H1 (cell line): ENCODE data around the gene COL6A6. TPM values are rescaled to one million over a fixed set of nuclear protein-coding genes. Genes with fewer than 3 reads are reported as not detected.

Experiments
- CTCF ChIA-PET: fragments of 300-600 bp; sonication (Branson Sonifier 250); formaldehyde crosslinking; loops from one replicate; lab custom pipeline; 2021; ENCODE audit not compliant: partially characterized antibody; lab: Charles Lee
- POLR2A ChIA-PET: fragments of 300-600 bp; sonication (Branson Sonifier 250); formaldehyde crosslinking; loops from one replicate; lab custom pipeline; 2021; ENCODE audit warnings: inconsistent platforms; ENCODE audit not compliant: partially characterized antibody; lab: Charles Lee
- DNase-seq, 2 experiments: peaks; one replicate each; pipeline versions ENCODE4 v3.0.0 to v3.0.0-alpha.2; 2010 to 2022; ENCODE audit warnings: low spot score in 2 of 2, low read depth in 1 of 2, mixed read lengths in 1 of 2
- FAIRE-seq: peaks from 2 replicates; lab custom pipeline; 2011; peaks lifted over from hg19 to GRCh38; lab: Jason Lieb, UNC
- H2AFZ ChIP-seq: 2 replicates; pipeline ENCODE4 v1.8.1; 2012; ENCODE audit warnings: low read length, inconsistent platforms
- H2AK5ac ChIP-seq: 2 replicates; pipeline ENCODE4 v1.6.1; 2013; ENCODE audit warnings: low read depth, low read length
- H2BK120ac ChIP-seq: replicated peaks from 2 replicates; pipeline ENCODE3; 2013; ENCODE audit warnings: low read depth, low read length, inconsistent platforms
- H2BK12ac ChIP-seq: 2 replicates; pipeline ENCODE4 v1.6.1; 2013; ENCODE audit warnings: low read depth, low read length
- H2BK15ac ChIP-seq: 2 replicates; pipeline ENCODE4 v1.6.1; 2013; ENCODE audit warnings: low read length
- H2BK20ac ChIP-seq: 2 replicates; pipeline ENCODE4 v1.6.1; 2013; ENCODE audit warnings: low read length
- H2BK5ac ChIP-seq: 2 replicates; pipeline ENCODE4 v1.6.1; 2013; ENCODE audit warnings: low read depth, low read length
- H3K14ac ChIP-seq: 2 replicates; pipeline ENCODE4 v1.6.1; 2013; ENCODE audit warnings: inconsistent platforms; ENCODE audit not compliant: insufficient read length
- H3K18ac ChIP-seq: 2 replicates; pipeline ENCODE4 v1.6.1; 2013; ENCODE audit warnings: low read length; ENCODE audit errors: extremely low read depth
- H3K23ac ChIP-seq: 2 replicates; pipeline ENCODE4 v1.6.1; 2013; ENCODE audit warnings: inconsistent platforms; ENCODE audit not compliant: insufficient read length
- H3K23me2 ChIP-seq: 2 replicates; pipeline ENCODE4 v1.6.1; 2013; ENCODE audit warnings: low read depth, low read length
- H3K27ac ChIP-seq: 2 replicates; pipeline ENCODE4 v1.6.1; 2011; ENCODE audit warnings: low read depth, low read length, inconsistent platforms
- H3K27me3 ChIP-seq, 4 experiments: replicated peaks in 1 of 4; 1 replicate in 1 of 4; 2 replicates in 3 of 4; pipeline versions ENCODE4 v1.6.1 to v1.8.1; 2011 to 2013; ENCODE audit warnings: low read length in 3 of 4, mild to moderate bottlenecking in 3 of 4, inconsistent platforms in 2 of 4, mixed read lengths in 2 of 4, moderate library complexity in 1 of 4; ENCODE audit not compliant: control insufficient read depth in 3 of 4, insufficient read depth in 3 of 4; ENCODE audit errors: extremely low read depth in 1 of 4
- H3K36me3 ChIP-seq, 4 experiments: 2 replicates each; pipeline versions ENCODE4 v1.6.1 to v1.8.1; 2011 to 2013; ENCODE audit warnings: mild to moderate bottlenecking in 4 of 4, low read length in 3 of 4, moderate library complexity in 2 of 4, control low read depth in 1 of 4, inconsistent platforms in 1 of 4; ENCODE audit not compliant: insufficient read depth in 4 of 4, control insufficient read depth in 2 of 4
- H3K4ac ChIP-seq: replicated peaks from 2 replicates; pipeline ENCODE3; 2013; ENCODE audit warnings: low read length, low read depth, mixed read lengths, inconsistent platforms; ENCODE audit not compliant: insufficient read length
- H3K4me1 ChIP-seq, 4 experiments: replicated peaks in 1 of 4; 1 replicate in 1 of 4; 2 replicates in 3 of 4; pipeline versions ENCODE4 v1.6.1 to v1.8.1; 2011 to 2013; ENCODE audit warnings: low read length in 3 of 4, inconsistent platforms in 2 of 4, mixed read lengths in 1 of 4; ENCODE audit not compliant: insufficient read depth in 4 of 4, control insufficient read depth in 3 of 4
- H3K4me2 ChIP-seq, 2 experiments: 2 replicates each; pipeline versions ENCODE4 v1.6.1 to v1.8.1; 2011 to 2013; ENCODE audit warnings: low read depth in 2 of 2, low read length in 2 of 2, control low read depth in 1 of 2, inconsistent platforms in 1 of 2, mild to moderate bottlenecking in 1 of 2; ENCODE audit not compliant: insufficient read depth in 1 of 2
- H3K4me3 ChIP-seq, 4 experiments: fragments of 200-600, 300-600 bp in 1 of 4; sonication (generic), shearing (Covaris generic), sonication (Bioruptor Twin) in 1 of 4; 2 replicates each; pipeline versions ENCODE4 v1.5.1 to v1.8.1; 2011 to 2016; ENCODE audit warnings: low read length in 4 of 4, low read depth in 3 of 4, control low read depth in 2 of 4, inconsistent platforms in 2 of 4, mild to moderate bottlenecking in 2 of 4, mixed read lengths in 1 of 4, moderate library complexity in 1 of 4; ENCODE audit not compliant: insufficient read depth in 2 of 4; ENCODE audit errors: extremely low read depth in 1 of 4
- H3K56ac ChIP-seq: replicated peaks from 2 replicates; pipeline ENCODE3; 2013; ENCODE audit warnings: low read depth, mild to moderate bottlenecking, mixed read lengths, low read length, inconsistent platforms; ENCODE audit not compliant: insufficient read length
- H3K79me1 ChIP-seq: 2 replicates; pipeline ENCODE4 v1.6.1; 2013; ENCODE audit warnings: low read depth, low read length, control low read depth
- H3K79me2 ChIP-seq, 2 experiments: 2 replicates each; pipeline versions ENCODE4 v1.6.1 to v1.8.1; 2012 to 2013; ENCODE audit warnings: low read length in 2 of 2, mild to moderate bottlenecking in 2 of 2, inconsistent platforms in 1 of 2; ENCODE audit not compliant: insufficient read depth in 2 of 2, control insufficient read depth in 1 of 2
- H3K9ac ChIP-seq, 4 experiments: replicated peaks in 1 of 4; 1 replicate in 1 of 4; 2 replicates in 3 of 4; pipeline versions ENCODE4 v1.6.1 to v1.8.1; 2011 to 2013; ENCODE audit warnings: low read depth in 3 of 4, low read length in 3 of 4, control low read depth in 2 of 4, mild to moderate bottlenecking in 2 of 4, moderate library complexity in 2 of 4, inconsistent platforms in 1 of 4; ENCODE audit errors: extremely low read depth in 1 of 4
- H3K9me3 ChIP-seq, 2 experiments: 2 replicates each; pipeline versions ENCODE4 v1.6.1 to v1.8.1; 2012 to 2013; ENCODE audit warnings: mild to moderate bottlenecking in 2 of 2, moderate library complexity in 2 of 2, control low read depth in 1 of 2, inconsistent platforms in 1 of 2, low read depth in 1 of 2, low read length in 1 of 2, mixed read lengths in 1 of 2; ENCODE audit not compliant: insufficient read depth in 2 of 2
- H4K20me1 ChIP-seq, 2 experiments: replicated peaks in 1 of 2; 2 replicates each; pipeline versions ENCODE3 to v1.8.1; 2011 to 2013; ENCODE audit warnings: inconsistent platforms in 2 of 2, low read length in 2 of 2, mild to moderate bottlenecking in 1 of 2; ENCODE audit not compliant: insufficient read depth in 2 of 2, control insufficient read depth in 1 of 2
- H4K5ac ChIP-seq: 2 replicates; pipeline ENCODE4 v1.6.1; 2013; ENCODE audit warnings: low read length, low read depth, mixed read lengths, inconsistent platforms; ENCODE audit not compliant: insufficient read length
- H4K8ac ChIP-seq: 2 replicates; pipeline ENCODE4 v1.8.0; 2013; ENCODE audit warnings: mild to moderate bottlenecking, moderate library complexity, low read length, inconsistent platforms; ENCODE audit not compliant: insufficient read depth; ENCODE audit errors: extremely low read depth
- H4K91ac ChIP-seq: replicated peaks from 2 replicates; pipeline ENCODE3; 2013; ENCODE audit warnings: low read length, mixed read lengths, inconsistent platforms; ENCODE audit not compliant: insufficient read length
- ATF3 ChIP-seq: IDR thresholded peaks from 2 replicates; pipeline ENCODE4 v1.6.1; 2011; ENCODE audit warnings: low read depth, mild to moderate bottlenecking, low read length; ENCODE audit not compliant: insufficient read depth
- CTCF ChIP-seq, 3 experiments: IDR thresholded peaks; 1 replicate in 2 of 3; 2 replicates in 1 of 3; pipeline versions ENCODE4 v1.5.1 to v1.6.1; 2011; ENCODE audit warnings: low read length in 3 of 3, mild to moderate bottlenecking in 3 of 3, inconsistent platforms in 2 of 3, low read depth in 1 of 3, moderate library complexity in 1 of 3; ENCODE audit not compliant: insufficient read depth in 1 of 3; ENCODE audit errors: control extremely low read depth in 1 of 3
- NRF1 ChIP-seq: IDR thresholded peaks from 2 replicates; pipeline ENCODE4 v1.6.1; 2011; ENCODE audit warnings: mild to moderate bottlenecking, low read depth, low read length, improper control_type of control experiment
- RAD21 ChIP-seq, 2 experiments: IDR thresholded peaks in 1 of 2; conservative IDR thresholded peaks in 1 of 2; 2 replicates each; pipeline ENCODE4 v1.6.1; 2011; ENCODE audit warnings: low read depth in 2 of 2, low read length in 2 of 2, improper control_type of control experiment in 1 of 2, inconsistent platforms in 1 of 2, mild to moderate bottlenecking in 1 of 2, moderate library complexity in 1 of 2
- RXRA ChIP-seq: IDR thresholded peaks from 2 replicates; pipeline ENCODE4 v1.6.1; 2011; ENCODE audit warnings: low read depth, mild to moderate bottlenecking, low read length, moderate library complexity; ENCODE audit not compliant: insufficient read depth
- SIN3A ChIP-seq, 2 experiments: IDR thresholded peaks in 1 of 2; conservative IDR thresholded peaks in 1 of 2; 2 replicates each; pipeline ENCODE4 v1.6.1; 2011 to 2012; ENCODE audit warnings: low read length in 2 of 2, improper control_type of control experiment in 1 of 2, low read depth in 1 of 2, mild to moderate bottlenecking in 1 of 2
- TCF12 ChIP-seq: IDR thresholded peaks from 2 replicates; pipeline ENCODE4 v1.6.1; 2011; ENCODE audit warnings: low read depth, mild to moderate bottlenecking, low read length
- WGBS, 2 experiments: shearing (Covaris generic) in 1 of 2; methylation state at CpG; one replicate each; pipeline versions ENCODE4 v1.1.6 to v1.1.7; 2013 to 2015; ENCODE audit warnings: low lambda C conversion rate in 2 of 2, mixed read lengths in 2 of 2, inconsistent platforms in 1 of 2, low coverage in 1 of 2, missing lambda C conversion rate in 1 of 2; ENCODE audit not compliant: insufficient replicate concordance in 2 of 2, insufficient coverage in 1 of 2, insufficient read length in 1 of 2; ENCODE audit errors: extremely low coverage in 1 of 2, missing lambda C conversion rate in 1 of 2; 5-methylcytosine and 5-hydroxymethylcytosine counted together
- polyA plus RNA-seq, 7 experiments: library from polyadenylated mRNA; depleted of rRNA in 3 of 7; stranded (reverse) in 5 of 7; unstranded in 2 of 7; fragments of >200 nt in 5 of 7; fragments of 200-250 nt in 2 of 7; gene quantifications; 1 replicate in 5 of 7; 2 replicates in 1 of 7; 4 replicates in 1 of 7; pipeline versions ENCODE4 v1.2.1 to v1.2.3, GENCODE V29; 2011 to 2013; ENCODE audit warnings: missing spikeins in 2 of 7, mixed read lengths in 2 of 7
- total RNA-seq: library from RNA; stranded (reverse); fragmentation: NEBNext Ultra II Directional; extraction: Animal tissue kit (Norgen Biotek cat#: 25700); gene quantifications from 2 replicates; pipeline ENCODE4 v1.2.1, GENCODE V29; 2021

Gene COL6A6
- total and polyA plus RNA-seq, 2 of the 8 experiments (the other 6 are each of a cell fraction or from before 2014, with no cell fraction given), result 0.02 to 0.09 TPM

GRCh38 chr3:130529486-130530215, 12.7 kb downstream of the COL6A6 start:
- Histone ChIP-seq H4K20me1 (no peaks in the 10 kb centered on the region), H2AFZ (no peak overlapping the region), H3K27ac (no peak overlapping the region), H2BK15ac (no peak overlapping the region), H3K36me3 (no peaks in the 10 kb centered on the region), H2BK12ac (no peak overlapping the region), H3K79me2 (no peaks in the 10 kb centered on the region), H3K79me1 (no peaks in the 10 kb centered on the region), H4K5ac (no peak overlapping the region), H3K4me2 (no peak overlapping the region), H2AK5ac (no peak overlapping the region), H3K4ac (no peak overlapping the region), H3K14ac (no peak overlapping the region), H3K18ac (no peak overlapping the region), H3K4me3 (no peak overlapping the region), H3K23me2 (peaks cover 2% of the 10 kb centered on the region; the same call in 1 of the 2 replicates), H3K56ac (no peak overlapping the region), H2BK20ac (no peak overlapping the region), H3K27me3 (no peaks in the 10 kb centered on the region), H3K9ac (no peak overlapping the region), H3K23ac (no peak overlapping the region), H3K9me3 (no peaks in the 10 kb centered on the region), H2BK120ac (no peak overlapping the region), H2BK5ac (no peak overlapping the region), H3K4me1 (no peaks in the 10 kb centered on the region; a peak in 2 of 7 replicates), H4K8ac (no peak overlapping the region), H4K91ac (no peak overlapping the region)
- POLR2A ChIA-PET, result no interaction called here
- WGBS, 2 experiments, result 57% methylated on average over 5 of the region's 5 CpGs; no CpG with 5 or more reads in 1 of the 2 experiments
- TF ChIP-seq RAD21 (IDR thresholded peaks at IDR 0.05 in 1 of 2, conservative IDR thresholded peaks at IDR 0.05 in 1 of 2; ENCODE audit: low read depth in 2 of 2, low read length in 2 of 2), result peak in 1 of 2 experiments; percentile 33; a peak in 2 of 4 replicates
- TF ChIP-seq SIN3A (conservative IDR thresholded peaks at IDR 0.05 in 1 of 2, IDR thresholded peaks at IDR 0.05 in 1 of 2; ENCODE audit: low read depth in 1 of 2, low read length in 2 of 2), result no peak
- TF ChIP-seq CTCF (IDR thresholded peaks at IDR 0.05; ENCODE audit: control extremely low read depth in 1 of 3, insufficient read depth in 1 of 3, low read depth in 1 of 3, low read length in 3 of 3), result peak in 2 of 3 experiments; percentile 12 to 33; a peak in 2 of 4 replicates
- peak; percentile 36; the same call in 1 of the 2 replicates for TF ChIP-seq TCF12
- no peak for TF ChIP-seq ATF3
- no peak for TF ChIP-seq NRF1
- no peak for TF ChIP-seq RXRA
- CTCF ChIA-PET, result interaction anchor here (0.9 to 5.6 kb wide), 5 partner anchors 8 to 253 kb away, joined by 3 to 29 read pairs (median 9); partner anchors contain the start of gene COL6A6
- DNase-seq (no peak), FAIRE-seq (peak; percentile 94)
